Retina (tissue), 1 donor: Measurements from ENCODE around the gene BICRA.
"Not testable (repeated sequence)": the region's sequence is repeated elsewhere in the genome, so short reads cannot be mapped to it uniquely, and the experiment has no call there.

ENCODE experiments used
- DNase-seq: peaks from one replicate; pipeline ENCODE4 v3.0.0-alpha.2; 2016

BICRA gene

DNA sequence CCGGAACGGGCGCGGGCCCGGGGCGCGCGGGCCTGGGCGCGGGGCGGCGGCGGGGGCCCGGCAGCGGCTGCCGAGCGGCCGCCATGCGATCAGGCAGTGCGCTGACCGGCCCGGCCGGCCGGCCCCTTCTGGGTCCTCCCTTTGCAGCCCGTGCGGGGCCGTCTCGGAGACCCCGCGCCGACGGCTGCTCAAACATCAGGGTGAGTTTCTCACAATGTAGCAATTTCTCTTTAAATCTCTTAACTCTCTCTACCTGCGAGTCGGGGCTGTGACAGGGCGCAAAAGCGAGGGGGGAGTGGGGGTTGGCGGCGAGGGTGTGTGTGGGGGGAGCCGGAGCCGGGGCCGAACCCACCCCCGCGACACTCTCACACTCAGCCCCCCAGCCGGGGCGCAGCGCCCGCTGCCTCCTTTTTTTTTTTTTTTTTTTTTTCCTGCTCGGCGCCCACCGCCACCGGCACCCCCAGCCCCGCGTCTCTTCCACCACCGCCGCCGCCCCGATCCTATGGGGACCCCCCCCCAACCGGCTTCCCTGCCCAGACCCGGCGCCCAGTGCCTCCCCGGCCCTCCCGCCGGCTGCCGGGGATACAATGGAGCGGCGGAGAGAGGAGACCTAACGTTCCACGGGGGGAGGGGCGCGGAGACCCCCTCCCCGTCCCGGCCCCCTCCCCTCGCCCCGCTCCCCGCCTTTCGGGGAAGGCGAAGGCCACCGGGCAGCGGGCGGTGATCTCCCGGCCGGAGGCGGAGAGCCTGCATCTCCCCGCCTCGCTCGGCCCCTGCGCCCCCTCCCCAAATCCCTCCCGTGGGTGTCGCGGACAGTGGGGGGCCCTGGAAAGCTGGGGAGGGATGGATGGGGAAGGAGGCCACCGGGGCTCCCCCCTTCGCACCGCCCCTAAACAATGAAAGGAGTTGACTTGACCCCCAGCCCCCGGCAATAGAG, at the start of gene BICRA:
Gene BICRA (plus strand): TSS at position 166 of the 937 bp plus-strand sequence. CDS start 64,441 bp downstream, outside the sequence.
- DNase-seq = peak; percentile 75

DNA sequence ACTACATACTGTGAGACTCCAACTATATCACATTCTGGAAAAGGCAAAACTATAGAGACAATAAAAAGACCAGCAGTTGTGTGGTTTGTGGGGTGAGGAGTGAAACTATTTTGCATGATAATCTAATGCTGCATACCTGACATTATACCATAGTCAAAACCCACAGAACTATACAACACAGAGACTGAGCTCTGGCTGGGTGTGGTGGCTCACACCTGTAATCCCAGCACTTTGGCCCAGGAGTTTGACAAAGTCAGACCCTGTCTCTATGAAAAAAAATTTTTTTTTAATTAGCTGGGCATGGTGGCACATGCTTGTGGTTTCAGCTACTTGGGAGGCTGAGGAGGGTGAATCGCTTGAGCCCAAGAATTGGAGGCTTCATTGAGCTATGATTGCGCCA, 47.9 kb upstream of the BICRA start:
- DNase-seq = no peak

DNA sequence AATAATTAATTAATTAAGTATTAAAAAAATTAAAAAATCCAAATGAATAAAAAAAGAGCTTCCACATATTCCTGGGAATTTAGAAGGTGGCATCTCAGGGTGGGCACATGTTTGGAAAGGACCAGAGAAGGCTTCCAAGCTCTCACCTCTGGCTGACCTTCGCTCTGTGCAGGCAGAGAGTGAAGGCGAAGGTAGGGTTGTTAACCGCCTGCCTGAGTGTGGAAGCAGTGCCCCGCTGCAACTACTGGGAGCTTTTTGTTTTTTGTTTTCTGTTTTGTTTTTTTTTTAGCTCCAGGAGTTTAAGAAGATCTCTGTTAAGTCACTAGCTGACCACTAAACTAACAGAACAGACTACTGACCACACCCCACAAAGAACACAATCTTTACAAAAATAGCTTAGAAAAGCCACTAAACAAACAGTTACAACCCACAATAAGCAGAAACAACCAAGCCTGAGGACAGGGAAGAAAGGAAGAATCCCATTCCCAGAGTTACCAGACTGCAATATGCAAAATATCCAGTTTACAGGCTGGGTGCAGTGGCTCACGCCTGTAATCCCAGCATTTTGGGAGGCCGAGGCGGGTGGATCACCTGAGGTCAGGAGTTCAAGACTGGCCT, 47.4 kb upstream of the BICRA start:
- DNase-seq = no peak

DNA sequence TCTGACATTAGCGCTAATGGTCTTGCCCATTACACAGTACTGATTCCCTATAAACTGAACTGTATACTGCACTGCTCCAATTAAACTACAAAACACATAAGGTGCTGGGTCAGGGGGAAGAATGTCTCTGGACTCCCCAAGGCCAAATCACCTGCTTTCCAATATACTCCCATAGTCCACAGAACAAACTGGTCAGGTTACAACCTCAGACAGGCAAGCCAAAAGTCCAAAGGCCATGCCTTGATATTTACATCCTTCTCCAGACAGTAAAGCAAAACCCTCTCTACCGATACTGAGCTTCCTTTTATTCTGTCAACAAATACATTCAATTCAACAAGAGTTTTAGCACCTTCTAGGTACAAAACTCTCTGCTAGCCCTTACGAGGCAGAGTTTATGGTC, 44.9 kb upstream of the BICRA start:
- DNase-seq = no peak

DNA sequence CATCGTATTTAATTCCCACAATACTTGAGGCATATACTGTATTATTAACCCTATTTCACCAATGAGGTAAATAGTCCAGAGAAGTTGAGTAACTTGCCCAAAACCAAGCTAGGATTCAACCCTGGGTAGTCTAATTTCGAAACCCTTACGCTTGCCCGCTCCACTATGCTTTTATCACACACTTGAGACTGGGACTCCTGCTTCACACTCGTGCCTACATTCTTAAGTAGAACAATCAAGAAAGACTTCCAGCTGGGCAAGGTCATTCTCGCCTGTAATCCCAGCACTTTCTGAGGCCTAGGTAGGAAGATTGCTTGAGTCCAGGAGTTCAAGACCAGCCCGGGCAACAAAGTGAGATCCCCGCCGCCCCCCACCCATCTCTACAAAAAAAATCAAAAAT, 39.6 kb upstream of the BICRA start:
- no peak for DNase-seq

GRCh38 chr19:47572635-47573034, 36.3 kb upstream of the BICRA start:
- DNase-seq = no peak

DNA sequence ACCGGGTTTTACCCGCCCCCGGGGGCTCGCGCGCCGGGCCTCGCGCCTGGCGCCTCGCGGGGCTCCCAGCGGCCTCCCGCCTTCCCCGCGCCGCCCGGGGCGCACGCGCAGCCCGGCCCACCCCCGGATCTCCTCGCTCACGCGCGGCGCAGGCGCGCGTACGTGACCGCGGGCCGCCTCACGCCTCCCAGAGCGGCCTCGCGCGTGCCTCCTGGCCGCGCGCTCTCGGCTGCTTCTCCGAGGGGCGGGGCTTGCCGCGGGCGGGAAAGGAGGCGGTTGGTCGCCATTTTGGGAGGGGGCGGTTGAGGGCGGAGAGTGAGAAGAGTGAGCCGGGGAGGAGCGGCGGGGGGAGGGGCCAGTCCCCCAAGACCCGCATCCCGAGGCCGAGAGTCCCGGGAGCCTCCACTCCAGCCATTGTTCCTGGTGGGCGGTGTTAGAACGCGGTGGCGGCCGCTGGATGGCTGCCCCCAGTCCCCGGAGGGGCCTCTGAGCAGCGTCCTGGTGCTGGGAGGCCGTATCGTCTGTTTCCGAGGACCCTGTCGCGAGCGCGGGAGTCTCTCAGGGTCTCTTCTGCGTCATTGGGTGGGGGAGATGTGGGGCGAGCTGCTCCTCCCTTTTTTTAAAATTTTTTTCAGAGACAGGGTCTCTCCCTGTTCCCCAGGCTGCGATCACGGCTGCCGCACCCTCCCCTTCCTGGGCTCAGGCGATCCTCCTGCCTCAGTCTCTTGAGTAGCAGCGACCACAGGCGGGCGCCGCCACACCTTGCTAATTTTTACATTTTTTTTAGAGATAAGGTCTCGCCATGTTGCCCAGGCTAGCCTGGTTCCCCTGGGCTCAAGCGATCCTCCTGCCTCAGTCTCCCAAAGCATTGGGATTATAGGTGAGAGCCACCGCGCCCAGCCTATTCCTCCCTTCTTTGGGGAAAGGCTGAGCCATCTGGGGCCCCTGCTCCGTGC, 35.6 kb upstream of the BICRA start, which contains the start of gene ZNF541:
Gene ZNF541 (minus strand): TSS at position 78 of the 956 bp plus-strand sequence. CDS start 17,292 bp downstream, outside the sequence.
- peak; percentile 75 for DNase-seq

DNA sequence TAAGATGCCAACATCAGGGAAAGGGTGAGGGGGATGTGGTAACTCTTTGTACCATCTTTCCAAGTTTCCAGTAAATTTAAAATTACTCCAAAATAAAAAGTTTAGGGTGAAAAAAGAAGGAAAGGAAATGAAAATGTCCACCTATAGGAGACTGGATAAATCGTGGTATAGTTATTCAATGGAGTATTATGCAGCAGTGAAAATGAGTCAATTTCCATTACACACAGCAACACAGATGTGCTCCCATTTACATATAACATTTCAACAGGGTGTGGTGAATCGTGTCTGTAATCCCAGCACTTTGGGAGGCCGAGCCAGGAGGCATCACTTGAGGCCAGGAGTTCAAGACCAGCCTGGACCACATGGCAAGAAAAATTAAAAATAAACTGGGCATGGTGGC, 28.5 kb upstream of the BICRA start:
- DNase-seq = no peak

DNA sequence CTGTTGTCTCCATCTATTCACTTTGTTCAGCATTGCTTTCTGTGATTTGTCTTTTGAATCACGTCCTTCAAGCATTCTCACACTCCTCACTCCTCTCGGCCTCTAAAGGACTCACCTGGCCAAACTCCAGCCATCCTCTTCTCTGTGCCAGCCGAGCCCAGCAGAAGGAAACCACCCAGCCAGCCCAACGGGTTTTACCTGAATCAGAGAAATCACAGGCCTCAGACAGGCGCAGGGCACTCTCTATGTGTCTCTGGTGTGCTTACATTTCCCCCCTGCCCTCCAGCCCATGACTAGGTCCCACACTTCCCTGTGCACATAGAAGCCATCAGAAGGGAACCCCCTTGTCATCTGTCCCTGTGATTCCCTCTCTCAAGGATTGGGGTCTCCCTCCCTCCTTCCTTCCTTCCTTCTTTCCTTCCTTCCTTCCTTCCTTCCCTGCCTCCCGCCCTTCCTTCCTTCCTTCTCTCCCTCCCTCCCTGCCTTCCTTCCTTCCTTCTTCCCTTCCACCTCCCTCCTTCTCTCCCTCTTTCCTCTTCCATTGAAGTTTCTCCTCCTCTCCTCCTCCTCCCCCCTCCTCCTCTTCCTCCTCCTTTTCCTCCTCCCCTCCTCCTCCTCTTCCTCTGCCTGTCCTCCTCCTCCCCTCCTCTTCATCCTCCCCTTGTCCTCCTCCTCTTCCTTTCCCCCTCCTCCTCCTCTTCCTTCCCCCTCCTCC, 27.2 kb upstream of the BICRA start:
- DNase-seq = no peak

GRCh38 chr19:47582320-47582909, 26.5 kb upstream of the BICRA start:
- no peak for DNase-seq

GRCh38 chr19:47583161-47583560, 25.8 kb upstream of the BICRA start:
- not testable (repeated sequence) for DNase-seq

- DNase-seq = no peak
These were observed 21.6 kb upstream of the BICRA start for GRCh38 chr19:47587295-47587694.

DNA sequence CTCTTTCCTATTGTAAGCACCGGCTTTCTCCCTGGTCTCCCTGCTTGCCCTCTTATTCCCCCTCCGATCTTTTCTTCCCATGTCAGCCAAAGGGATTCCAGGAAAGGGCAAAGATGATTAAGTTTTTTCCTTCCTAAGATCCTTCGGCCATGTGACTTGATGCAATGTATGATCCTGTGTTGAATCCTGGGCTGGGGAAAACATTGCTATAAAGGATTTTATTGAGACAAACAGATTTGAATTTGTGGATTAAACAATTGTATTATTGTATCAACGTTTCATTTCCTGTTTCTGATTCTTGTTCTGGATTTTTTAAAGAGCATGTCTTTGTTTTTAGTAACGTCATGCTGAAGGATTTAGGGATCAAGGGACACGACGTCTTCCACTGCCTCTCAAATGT, 19.1 kb upstream of the BICRA start:
- no peak for DNase-seq

GRCh38 chr19:47593860-47594259, 15.1 kb upstream of the BICRA start:
- no peak for DNase-seq

DNA sequence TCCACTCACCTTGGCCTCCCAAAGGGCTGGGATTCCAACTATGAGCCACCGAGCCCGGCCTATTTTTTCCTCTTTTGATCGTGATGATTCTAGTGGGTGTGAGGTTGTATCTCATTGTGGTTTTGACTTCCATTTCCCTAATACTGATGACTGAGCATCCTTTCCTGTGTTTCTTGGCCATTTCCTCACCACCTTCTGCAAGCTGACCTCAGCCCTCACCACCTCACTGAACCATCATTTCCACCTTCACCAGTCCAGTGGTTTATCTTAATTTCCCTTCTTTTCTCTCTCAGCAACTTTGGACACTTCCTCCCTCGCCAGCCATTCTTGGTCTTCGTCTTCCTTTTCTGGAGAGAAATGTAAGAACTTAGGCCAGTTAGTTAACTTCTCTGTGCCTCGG, 13.0 kb upstream of the BICRA start:
- DNase-seq = no peak

- peak; percentile 22 for DNase-seq
These were observed 10.3 kb upstream of the BICRA start for GRCh38 chr19:47598407-47599349.

DNA sequence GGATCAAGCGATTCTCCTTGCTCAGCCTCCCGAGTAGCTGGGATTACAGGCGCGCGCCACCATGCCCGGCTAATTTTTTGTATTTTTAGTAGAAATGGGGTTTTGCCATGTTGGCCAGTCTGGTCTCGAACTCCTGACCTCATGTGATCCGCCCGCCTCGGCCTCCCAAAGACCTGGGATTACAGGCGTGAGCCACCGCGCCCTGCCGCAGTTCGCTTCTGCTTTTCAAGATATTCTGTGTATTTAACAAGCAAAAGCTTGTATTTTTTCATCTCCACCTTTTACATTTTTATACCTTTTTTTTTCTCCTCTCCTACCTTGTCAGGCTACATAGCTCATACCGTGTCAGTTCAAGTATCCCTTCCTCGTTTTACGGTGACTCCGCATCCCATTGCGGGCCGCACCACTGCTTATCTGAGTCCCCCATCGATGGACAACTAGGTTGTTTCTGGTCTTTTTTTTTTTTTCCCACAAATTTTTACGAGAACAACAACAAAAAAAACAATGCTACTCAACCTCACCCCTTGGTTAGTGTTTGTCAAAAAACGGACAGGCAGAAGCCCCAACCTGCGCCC, 9.2 kb upstream of the BICRA start:
- not testable (repeated sequence) for DNase-seq

DNA sequence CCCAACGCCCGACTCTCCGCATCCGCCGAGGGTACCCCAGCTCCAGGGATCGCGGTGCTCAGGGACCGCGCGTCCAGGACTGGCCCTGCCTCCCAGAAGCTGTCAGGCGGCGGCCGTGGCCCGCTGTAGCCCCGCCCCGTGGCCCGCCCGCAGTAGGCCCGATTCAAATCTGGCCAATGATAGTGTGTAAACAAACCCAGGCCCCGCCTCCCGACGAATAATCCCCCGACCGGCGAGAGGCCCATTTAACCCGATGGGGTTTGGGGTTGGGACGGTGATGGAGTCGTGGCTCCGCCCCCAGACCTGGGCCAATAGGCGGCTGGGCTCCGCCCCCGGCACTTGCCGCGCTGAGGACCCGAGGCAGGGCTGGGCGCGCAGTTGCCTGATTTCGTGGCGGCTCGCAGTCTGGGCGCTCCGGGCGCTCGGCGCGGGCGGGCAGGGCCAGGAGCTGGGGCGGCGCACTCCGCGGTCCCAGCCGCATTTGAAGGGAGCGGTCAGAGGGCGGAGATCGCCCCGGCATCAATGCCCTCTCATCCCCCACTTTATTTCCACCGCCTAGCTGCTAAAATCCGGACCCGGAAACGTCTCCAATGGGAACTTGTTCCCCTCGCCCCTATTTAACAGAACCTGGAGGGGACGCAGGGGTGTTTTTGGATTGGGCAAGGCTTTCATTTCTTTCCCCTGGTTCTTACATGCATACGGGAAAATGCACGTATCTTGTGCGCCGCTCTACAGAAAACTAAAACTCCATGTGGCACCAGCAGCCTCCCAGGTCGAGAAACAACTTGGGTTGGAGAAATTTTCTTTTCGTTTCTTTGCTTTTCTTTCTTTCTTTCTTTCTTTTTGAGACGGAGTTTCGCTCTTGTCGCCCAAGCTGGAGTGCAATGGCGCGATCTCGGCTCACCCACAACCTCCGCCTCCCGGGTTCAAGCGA, 8.4 kb upstream of the BICRA start:
- peak; percentile 99 for DNase-seq
